H9 (cell line): ENCODE results near the gene TRIB2. TPM values are rescaled to one million over a fixed set of nuclear protein-coding genes. Genes with fewer than 3 reads are reported as not detected.

Experiments used
- DNase-seq: peaks from one replicate; pipeline ENCODE4 v3.0.0-alpha.2; 2017
- H2AFZ ChIP-seq: one replicate; pipeline ENCODE4 v1.6.1; 2013; ENCODE audit warnings: mild to moderate bottlenecking, low read length, control low read depth, moderate library complexity
- H2AK5ac ChIP-seq: 2 replicates; pipeline ENCODE4 v1.6.1; 2013; ENCODE audit warnings: low read length, control low read depth, mixed read lengths; ENCODE audit not compliant: insufficient read length
- H2BK120ac ChIP-seq: one replicate; pipeline ENCODE4 v1.6.1; 2013; ENCODE audit warnings: low read depth, mild to moderate bottlenecking, low read length, control low read depth, inconsistent platforms; ENCODE audit not compliant: poor library complexity, severe bottlenecking
- H2BK12ac ChIP-seq: 2 replicates; pipeline ENCODE4 v1.6.1; 2013; ENCODE audit warnings: low read length, control low read depth, mixed read lengths, low read depth; ENCODE audit not compliant: insufficient read length
- H2BK15ac ChIP-seq: 2 replicates; pipeline ENCODE4 v1.6.1; 2013; ENCODE audit warnings: low read depth, low read length, control low read depth
- H2BK20ac ChIP-seq: one replicate; pipeline ENCODE4 v1.6.1; 2013; ENCODE audit warnings: low read depth, mild to moderate bottlenecking, low read length, control low read depth, inconsistent platforms; ENCODE audit not compliant: poor library complexity, severe bottlenecking
- H2BK5ac ChIP-seq: 2 replicates; pipeline ENCODE4 v1.6.1; 2013; ENCODE audit warnings: low read length, control low read depth, mixed read lengths; ENCODE audit not compliant: insufficient read length
- H3K14ac ChIP-seq: 2 replicates; pipeline ENCODE4 v1.6.1; 2013; ENCODE audit warnings: low read length, control low read depth; ENCODE audit not compliant: insufficient read depth
- H3K18ac ChIP-seq: 2 replicates; pipeline ENCODE4 v1.6.1; 2013; ENCODE audit warnings: low read depth, mild to moderate bottlenecking, mixed read lengths, low read length, control low read depth; ENCODE audit not compliant: insufficient read length
- H3K23ac ChIP-seq: 2 replicates; pipeline ENCODE4 v1.6.1; 2013; ENCODE audit warnings: low read length, control low read depth, mixed read lengths, low read depth; ENCODE audit not compliant: insufficient read length
- H3K23me2 ChIP-seq: 2 replicates; pipeline ENCODE4 v1.6.1; 2013; ENCODE audit warnings: low read depth, mild to moderate bottlenecking, mixed read lengths, low read length, control low read depth; ENCODE audit not compliant: insufficient read length, poor library complexity, severe bottlenecking
- H3K27ac ChIP-seq: 2 replicates; pipeline ENCODE4 v1.5.1; 2013; ENCODE audit warnings: low read length, control low read depth, mixed read lengths, low read depth; ENCODE audit not compliant: insufficient read length
- H3K27me3 ChIP-seq: 2 replicates; pipeline ENCODE4 v1.6.1; 2013; ENCODE audit warnings: low read length, control low read depth, inconsistent platforms; ENCODE audit not compliant: insufficient read depth
- H3K4ac ChIP-seq: 2 replicates; pipeline ENCODE4 v1.6.1; 2013; ENCODE audit warnings: low read depth, mild to moderate bottlenecking, control low read depth, inconsistent platforms, low read length, moderate library complexity
- H3K4me1 ChIP-seq: 2 replicates; pipeline ENCODE4 v1.6.1; 2013; ENCODE audit warnings: low read length, control low read depth, inconsistent platforms; ENCODE audit not compliant: insufficient read depth
- H3K4me2 ChIP-seq: 2 replicates; pipeline ENCODE4 v1.6.1; 2013; ENCODE audit warnings: low read length, control low read depth, mixed read lengths; ENCODE audit not compliant: insufficient read length, insufficient read depth
- H3K56ac ChIP-seq: 2 replicates; pipeline ENCODE4 v1.6.1; 2013; ENCODE audit warnings: low read depth, mild to moderate bottlenecking, mixed read lengths, low read length, control low read depth; ENCODE audit not compliant: insufficient read length
- H3K79me1 ChIP-seq: 2 replicates; pipeline ENCODE4 v1.6.1; 2013; ENCODE audit warnings: low read depth, mild to moderate bottlenecking, moderate library complexity, low read length, control low read depth, inconsistent platforms; ENCODE audit not compliant: insufficient read depth, poor library complexity, severe bottlenecking
- H3K79me2 ChIP-seq: 2 replicates; pipeline ENCODE4 v1.6.1; 2013; ENCODE audit warnings: low read length, control low read depth, inconsistent platforms; ENCODE audit not compliant: insufficient read depth
- H3K9ac ChIP-seq: 2 replicates; pipeline ENCODE4 v1.6.1; 2013; ENCODE audit warnings: low read length, control low read depth, mixed read lengths; ENCODE audit not compliant: insufficient read length; ENCODE audit errors: extremely low read depth
- H3K9me3 ChIP-seq: one replicate; pipeline ENCODE4 v1.6.1; 2013; ENCODE audit warnings: low read depth, low read length, inconsistent platforms; ENCODE audit not compliant: control insufficient read depth
- H3T11ph ChIP-seq: one replicate; pipeline ENCODE4 v1.6.1; 2013; ENCODE audit warnings: mild to moderate bottlenecking, low read length, control low read depth, inconsistent platforms
- H4K20me1 ChIP-seq: one replicate; pipeline ENCODE4 v1.6.1; 2013; ENCODE audit not compliant: control insufficient read depth, insufficient read length, insufficient read depth
- H4K5ac ChIP-seq: 2 replicates; pipeline ENCODE4 v1.6.1; 2013; ENCODE audit warnings: low read depth, mild to moderate bottlenecking, mixed read lengths, low read length, control low read depth; ENCODE audit not compliant: insufficient read length
- H4K8ac ChIP-seq: replicated peaks from 2 replicates; pipeline ENCODE4 v1.6.1; 2013; ENCODE audit warnings: low read length, control low read depth, mixed read lengths, low read depth; ENCODE audit not compliant: insufficient read length
- H4K91ac ChIP-seq: 2 replicates; pipeline ENCODE4 v1.6.1; 2013; ENCODE audit warnings: low read depth, mild to moderate bottlenecking, moderate library complexity, mixed read lengths, low read length, control low read depth; ENCODE audit not compliant: insufficient read length
- H3K27ac Mint-ChIP-seq, 3 experiments: 2 replicates in 2 of 3; 3 replicates in 1 of 3; pipeline ENCODE4 v1.8.0; 2020 to 2021; ENCODE audit warnings: mixed read lengths in 3 of 3, mild to moderate bottlenecking in 1 of 3, moderate library complexity in 1 of 3
- H3K27me3 Mint-ChIP-seq: 2 replicates; pipeline ENCODE4 v1.8.0; 2021; ENCODE audit warnings: low read depth, mild to moderate bottlenecking, moderate library complexity, mixed read lengths
- H3K36me3 Mint-ChIP-seq, 3 experiments: 2 replicates in 2 of 3; 3 replicates in 1 of 3; pipeline ENCODE4 v1.8.0; 2020 to 2021; ENCODE audit warnings: low read depth in 3 of 3, mixed read lengths in 3 of 3; ENCODE audit not compliant: insufficient read depth in 1 of 3
- H3K4me1 Mint-ChIP-seq, 2 experiments: 2 replicates each; pipeline ENCODE4 v1.8.0; 2020; ENCODE audit warnings: mixed read lengths in 2 of 2
- H3K4me3 Mint-ChIP-seq, 2 experiments: 2 replicates in 1 of 2; 3 replicates in 1 of 2; pipeline ENCODE4 v1.8.0; 2020 to 2021; ENCODE audit warnings: mild to moderate bottlenecking in 2 of 2, mixed read lengths in 2 of 2, moderate library complexity in 1 of 2
- H3K9me3 Mint-ChIP-seq, 2 experiments: 2 replicates in 1 of 2; 3 replicates in 1 of 2; pipeline ENCODE4 v1.8.0; 2020; ENCODE audit warnings: mild to moderate bottlenecking in 2 of 2, mixed read lengths in 2 of 2, moderate library complexity in 1 of 2
- WGBS: extraction: QIAGEN DNeasy Blood & Tissue Kit; methylation state at CpG from one replicate; pipeline ENCODE4 v1.1.7; 2013; ENCODE audit warnings: missing lambda C conversion rate, low lambda C conversion rate, mixed read lengths; ENCODE audit not compliant: insufficient read length; ENCODE audit errors: extremely low coverage; 5-methylcytosine and 5-hydroxymethylcytosine counted together
- total RNA-seq: library from RNA; stranded (reverse); gene quantifications from 2 replicates; pipeline ENCODE4 v1.2.1, GENCODE V29; 2021
- TF ChIP-seq, protein P1 (sequence below): fragments of 200-600 bp; sonication (generic); conservative IDR thresholded peaks from 3 replicates; pipeline ENCODE4 v1.8.0; 2021; ENCODE audit warnings: antibody characterized with exemption, mild to moderate bottlenecking

Gene TRIB2
- total RNA-seq, 1 experiment from 2014 or later, result 41.9 TPM

GRCh38 chr2:12766421-12766879, 49.7 kb downstream of the TRIB2 start:
- TF ChIP-seq, protein P1, sequence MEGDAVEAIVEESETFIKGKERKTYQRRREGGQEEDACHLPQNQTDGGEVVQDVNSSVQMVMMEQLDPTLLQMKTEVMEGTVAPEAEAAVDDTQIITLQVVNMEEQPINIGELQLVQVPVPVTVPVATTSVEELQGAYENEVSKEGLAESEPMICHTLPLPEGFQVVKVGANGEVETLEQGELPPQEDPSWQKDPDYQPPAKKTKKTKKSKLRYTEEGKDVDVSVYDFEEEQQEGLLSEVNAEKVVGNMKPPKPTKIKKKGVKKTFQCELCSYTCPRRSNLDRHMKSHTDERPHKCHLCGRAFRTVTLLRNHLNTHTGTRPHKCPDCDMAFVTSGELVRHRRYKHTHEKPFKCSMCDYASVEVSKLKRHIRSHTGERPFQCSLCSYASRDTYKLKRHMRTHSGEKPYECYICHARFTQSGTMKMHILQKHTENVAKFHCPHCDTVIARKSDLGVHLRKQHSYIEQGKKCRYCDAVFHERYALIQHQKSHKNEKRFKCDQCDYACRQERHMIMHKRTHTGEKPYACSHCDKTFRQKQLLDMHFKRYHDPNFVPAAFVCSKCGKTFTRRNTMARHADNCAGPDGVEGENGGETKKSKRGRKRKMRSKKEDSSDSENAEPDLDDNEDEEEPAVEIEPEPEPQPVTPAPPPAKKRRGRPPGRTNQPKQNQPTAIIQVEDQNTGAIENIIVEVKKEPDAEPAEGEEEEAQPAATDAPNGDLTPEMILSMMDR, result no peak
- H3K27me3 Mint-ChIP-seq, result peaks cover 36% of the 10 kb centered on the region
- no peak overlapping the region for H2BK120ac ChIP-seq

More at GRCh38 chr2:12766421-12766879, 49.7 kb downstream of the TRIB2 start:
- H3K79me2 ChIP-seq, result no peaks in the 10 kb centered on the region
- H2BK20ac ChIP-seq, result no peak overlapping the region
- no peak overlapping the region for H3K56ac ChIP-seq
- H3K79me1 ChIP-seq, result no peaks in the 10 kb centered on the region
- H3K27me3 ChIP-seq, result peaks cover 3% of the 10 kb centered on the region; the same call in 1 of the 2 replicates
- no peak overlapping the region for H3K18ac ChIP-seq
- no peak overlapping the region for H3K27ac Mint-ChIP-seq
- no peak overlapping the region for H3K23ac ChIP-seq
- H3K14ac ChIP-seq, result no peak overlapping the region
- H2AK5ac ChIP-seq, result no peak overlapping the region
- no peak overlapping the region for H3K27ac ChIP-seq
- no peak overlapping the region for H2BK15ac ChIP-seq
- no peak overlapping the region for H3K4ac ChIP-seq
- no CpG with 5 or more reads among the region's 12 CpGs for WGBS
- H3K9me3 ChIP-seq, result no peaks in the 10 kb centered on the region
- no peak overlapping the region for H3T11ph ChIP-seq
- peaks cover 10% of the 10 kb centered on the region for H3K4me1 ChIP-seq
- H3K23me2 ChIP-seq, result peaks cover 3% of the 10 kb centered on the region
- H3K4me3 Mint-ChIP-seq, result no peak overlapping the region
- H3K9me3 Mint-ChIP-seq, result peaks cover 0 to 4% of the 10 kb centered on the region in 2 experiments; a peak in 3 of 5 replicates
- H3K4me1 Mint-ChIP-seq, result peaks cover 39 to 50% of the 10 kb centered on the region in 2 experiments
- H4K5ac ChIP-seq, result no peak overlapping the region
- no peaks in the 10 kb centered on the region for H4K20me1 ChIP-seq
- no peak overlapping the region for H4K8ac ChIP-seq
- DNase-seq, result no peak
- H3K4me2 ChIP-seq, result no peak overlapping the region
- no peak overlapping the region for H4K91ac ChIP-seq
- H2BK5ac ChIP-seq, result no peak overlapping the region
- H3K9ac ChIP-seq, result no peak overlapping the region
- no peak overlapping the region for H2BK12ac ChIP-seq
- H2AFZ ChIP-seq, result no peak overlapping the region
- peaks cover 0 to 2% (median 0%) of the 10 kb centered on the region in 3 experiments; a peak in 2 of 7 replicates for H3K36me3 Mint-ChIP-seq
